ENCODE measurements around the gene ANKRD13B. TPM values are rescaled to one million over a fixed set of nuclear protein-coding genes. Genes with fewer than 3 reads are reported as not detected.
"Not testable (repeated sequence)": the region's sequence is repeated elsewhere in the genome, so short reads cannot be mapped to it uniquely, and the experiment has no call there.

ANKRD13B gene
- total RNA-seq, 1 donor from 2014 or later, result 30.7 TPM

- no peak overlapping the region for H3K4me3 ChIP-seq (ENCODE audit: low read depth, low read length)
- no peak for TF ChIP-seq CTCF (conservative IDR thresholded peaks at IDR 0.05; ENCODE audit: low read depth, low read length)
- DNase-seq (ENCODE audit: low read depth), result no peak
These were observed 35.7 kb upstream of the ANKRD13B start for GRCh38 chr17:29557085-29557738.

- no peak for TF ChIP-seq CTCF (conservative IDR thresholded peaks at IDR 0.05; ENCODE audit: low read depth, low read length)
- H3K4me3 ChIP-seq (ENCODE audit: low read depth, low read length), result no peak overlapping the region
- no peak for DNase-seq (ENCODE audit: low read depth)
These were observed 35.2 kb upstream of the ANKRD13B start for GRCh38 chr17:29557739-29558116.

- DNase-seq (ENCODE audit: low read depth); H3K4me3 ChIP-seq (ENCODE audit: low read depth, low read length): not testable (repeated sequence)
These were observed 34.8 kb upstream of the ANKRD13B start for GRCh38 chr17:29558139-29558538.

- TF ChIP-seq CTCF (conservative IDR thresholded peaks at IDR 0.05; ENCODE audit: low read depth, low read length), result no peak
- H3K4me3 ChIP-seq (ENCODE audit: low read depth, low read length), result no peak overlapping the region
- DNase-seq (ENCODE audit: low read depth), result no peak
These were observed 33.3 kb upstream of the ANKRD13B start for GRCh38 chr17:29559640-29560039.

GRCh38 chr17:29560316-29560715 is 32.6 kb upstream of the ANKRD13B start:
- no peak overlapping the region for H3K4me3 ChIP-seq (ENCODE audit: low read depth, low read length)
- TF ChIP-seq CTCF (conservative IDR thresholded peaks at IDR 0.05; ENCODE audit: low read depth, low read length), result no peak
- DNase-seq (ENCODE audit: low read depth), result no peak

- no peak for DNase-seq (ENCODE audit: low read depth)
- no peak overlapping the region for H3K4me3 ChIP-seq (ENCODE audit: low read depth, low read length)
- no peak for TF ChIP-seq CTCF (conservative IDR thresholded peaks at IDR 0.05; ENCODE audit: low read depth, low read length)
These were observed 31.1 kb upstream of the ANKRD13B start for GRCh38 chr17:29561554-29562517.

GRCh38 chr17:29562615-29563014 is 30.3 kb upstream of the ANKRD13B start:
- TF ChIP-seq CTCF (conservative IDR thresholded peaks at IDR 0.05; ENCODE audit: low read depth, low read length), result no peak
- DNase-seq (ENCODE audit: low read depth), result no peak
- no peak overlapping the region for H3K4me3 ChIP-seq (ENCODE audit: low read depth, low read length)
